ENCODE data around the gene SLC24A4. TPM values are rescaled to one million over a fixed set of nuclear protein-coding genes. Genes with fewer than 3 reads are reported as not detected.

The SLC24A4 gene
- total and polyA plus RNA-seq, 2 experiments from 2014 or later = 0.46 to 0.50 TPM

- Histone ChIP-seq H3K79me2 (no peaks in the 10 kb centered on the region), H3K4me2 (no peak overlapping the region), H4K20me1 (ENCODE audit: insufficient read depth, poor library complexity, severe bottlenecking) (no peaks in the 10 kb centered on the region), H3K36me3 (replicated peaks; ENCODE audit: insufficient read depth, low read depth) (no peaks in the 10 kb centered on the region), H3K4me3 (no peak overlapping the region), H3K9me3 (ENCODE audit: low read depth) (no peaks in the 10 kb centered on the region), H3K27ac (no peak overlapping the region), H2AFZ (no peak overlapping the region), H3K9me2 (replicated peaks; ENCODE audit: insufficient read depth) (no peaks in the 10 kb centered on the region), H3K4me1 (ENCODE audit: insufficient read depth) (no peaks in the 10 kb centered on the region), H3K27me3 (no peaks in the 10 kb centered on the region)
- DNase-seq (ENCODE audit: low spot score) = no peak
- WGBS (ENCODE audit: low lambda C conversion rate, missing lambda C conversion rate) = 77% methylated on average over 6 of the region's 6 CpGs
- no peak for TF ChIP-seq EZH2phosphoT487 (IDR thresholded peaks at IDR 0.05; ENCODE audit: low read depth, severe bottlenecking, unreplicated experiment)
Measured at GRCh38 chr14:92310776-92311375, 12.1 kb upstream of the SLC24A4 start.

- H3K27me3 ChIP-seq = peaks cover 13% of the 10 kb centered on the region
- no peak for DNase-seq (ENCODE audit: low spot score)
- no peak for TF ChIP-seq EZH2 (IDR thresholded peaks at IDR 0.05; ENCODE audit: borderline replicate concordance)
- TF ChIP-seq CTCF (IDR thresholded peaks at IDR 0.05; ENCODE audit: poor library complexity) = no peak
- no peak for TF ChIP-seq EZH2phosphoT487 (IDR thresholded peaks at IDR 0.05; ENCODE audit: low read depth, severe bottlenecking, unreplicated experiment)
- no peak overlapping the region for H2AFZ ChIP-seq
- H3K9me2 ChIP-seq (replicated peaks; ENCODE audit: insufficient read depth) = no peaks in the 10 kb centered on the region
- no peaks in the 10 kb centered on the region for H3K4me1 ChIP-seq (ENCODE audit: insufficient read depth)
- no peaks in the 10 kb centered on the region for H3K9me3 ChIP-seq (ENCODE audit: low read depth)
- no peak overlapping the region for H3K27ac ChIP-seq
- no peaks in the 10 kb centered on the region for H3K79me2 ChIP-seq
- WGBS (ENCODE audit: low lambda C conversion rate, missing lambda C conversion rate) = 75% methylated on average over 1 of the region's 1 CpG
- H3K36me3 ChIP-seq (replicated peaks; ENCODE audit: insufficient read depth, low read depth) = no peaks in the 10 kb centered on the region
- H3K4me3 ChIP-seq = no peak overlapping the region
- H3K4me2 ChIP-seq = no peak overlapping the region
- H4K20me1 ChIP-seq (ENCODE audit: insufficient read depth, poor library complexity, severe bottlenecking) = no peaks in the 10 kb centered on the region
Measured at GRCh38 chr14:92314182-92314581, 8.8 kb upstream of the SLC24A4 start.

GRCh38 chr14:92315050-92315805 is 7.7 kb upstream of the SLC24A4 start:
- no peaks in the 10 kb centered on the region for H3K9me3 ChIP-seq (ENCODE audit: low read depth)
- H3K27me3 ChIP-seq = peaks cover 21% of the 10 kb centered on the region
- no peak overlapping the region for H3K4me3 ChIP-seq
- no peaks in the 10 kb centered on the region for H3K79me2 ChIP-seq
- H4K20me1 ChIP-seq (ENCODE audit: insufficient read depth, poor library complexity, severe bottlenecking) = no peaks in the 10 kb centered on the region
- WGBS (ENCODE audit: low lambda C conversion rate, missing lambda C conversion rate) = 80% methylated on average over 11 of the region's 11 CpGs
- H3K9me2 ChIP-seq (replicated peaks; ENCODE audit: insufficient read depth) = no peaks in the 10 kb centered on the region
- H2AFZ ChIP-seq = no peak overlapping the region
- H3K36me3 ChIP-seq (replicated peaks; ENCODE audit: insufficient read depth, low read depth) = no peaks in the 10 kb centered on the region
- TF ChIP-seq CTCF (IDR thresholded peaks at IDR 0.05; ENCODE audit: poor library complexity) (no peak), EZH2phosphoT487 (IDR thresholded peaks at IDR 0.05; ENCODE audit: low read depth, severe bottlenecking, unreplicated experiment) (no peak), EZH2 (IDR thresholded peaks at IDR 0.05; ENCODE audit: borderline replicate concordance) (no peak)
- no peaks in the 10 kb centered on the region for H3K4me1 ChIP-seq (ENCODE audit: insufficient read depth)
- no peak overlapping the region for H3K4me2 ChIP-seq
- H3K27ac ChIP-seq = no peak overlapping the region
- DNase-seq (ENCODE audit: low spot score) = no peak

- Histone ChIP-seq H3K36me3 (replicated peaks; ENCODE audit: insufficient read depth, low read depth) (no peaks in the 10 kb centered on the region), H3K27ac (no peak overlapping the region), H3K9me2 (replicated peaks; ENCODE audit: insufficient read depth) (no peaks in the 10 kb centered on the region), H2AFZ (no peak overlapping the region), H3K79me2 (no peaks in the 10 kb centered on the region), H4K20me1 (ENCODE audit: insufficient read depth, poor library complexity, severe bottlenecking) (no peaks in the 10 kb centered on the region), H3K27me3 (peaks cover 31% of the 10 kb centered on the region), H3K4me3 (no peak overlapping the region), H3K4me1 (ENCODE audit: insufficient read depth) (no peaks in the 10 kb centered on the region), H3K9me3 (ENCODE audit: low read depth) (no peaks in the 10 kb centered on the region), H3K4me2 (no peak overlapping the region)
- no peak for DNase-seq (ENCODE audit: low spot score)
- TF ChIP-seq EZH2phosphoT487 (IDR thresholded peaks at IDR 0.05; ENCODE audit: low read depth, severe bottlenecking, unreplicated experiment) = no peak
- TF ChIP-seq CTCF (IDR thresholded peaks at IDR 0.05; ENCODE audit: poor library complexity) = no peak
- no peak for TF ChIP-seq EZH2 (IDR thresholded peaks at IDR 0.05; ENCODE audit: borderline replicate concordance)
- WGBS (ENCODE audit: low lambda C conversion rate, missing lambda C conversion rate) = 59% methylated on average over 4 of the region's 4 CpGs
Measured at GRCh38 chr14:92316176-92316575, 6.8 kb upstream of the SLC24A4 start.

Data from hepatocyte (in vitro differentiated cells).